ENCODE data around the gene PNPLA1. TPM values are rescaled to one million over a fixed set of nuclear protein-coding genes. Genes with fewer than 3 reads are reported as not detected.

PNPLA1 gene
- total and polyA plus RNA-seq, 10 of the 15 experiments (the other 5 are each of a cell fraction or from before 2014, with no cell fraction given) = 0.04 TPM; not detected in 9

DNA sequence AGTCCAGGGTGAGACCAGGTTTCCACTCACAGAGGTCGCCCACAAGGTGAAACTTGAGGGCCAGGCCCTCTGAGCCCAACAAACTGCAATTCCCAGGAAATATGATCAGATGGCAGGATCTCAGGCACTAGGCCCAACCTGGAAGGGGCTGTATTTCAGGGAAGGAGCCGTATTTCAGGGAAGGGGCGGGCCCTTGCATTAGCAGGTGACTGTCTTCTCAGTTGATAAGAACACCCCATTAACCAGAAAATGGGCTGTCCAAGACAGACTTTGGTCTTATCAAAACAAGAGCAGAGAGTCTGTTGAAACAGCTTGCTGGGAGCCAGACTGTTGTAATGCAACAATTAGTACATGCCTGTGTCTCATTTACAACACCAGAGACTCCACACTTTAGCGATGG is 77.8 kb downstream of the PNPLA1 start:
- Histone ChIP-seq H3K9ac (ENCODE audit: control insufficient read depth, insufficient read depth, low read length) (no peak overlapping the region), H3K27me3 (replicated peaks in 1 of 2; ENCODE audit: control insufficient read depth in 2 of 2, insufficient read depth in 2 of 2, low read length in 1 of 2) (no peaks in the 10 kb centered on the region), H3K27ac (ENCODE audit: control insufficient read depth, insufficient read depth) (no peak overlapping the region), H3K4me2 (ENCODE audit: control insufficient read depth, insufficient read depth) (no peak overlapping the region), H3K9me3 (replicated peaks; ENCODE audit: control insufficient read depth, insufficient read depth, low read length) (no peaks in the 10 kb centered on the region), H3K4me3 (no peak overlapping the region), H3K36me3 (ENCODE audit: control insufficient read depth in 2 of 2, insufficient read depth in 2 of 2, low read length in 1 of 2) (no peaks in the 10 kb centered on the region), H3K4me1 (ENCODE audit: control insufficient read depth, insufficient read depth, low read length) (no peaks in the 10 kb centered on the region), H4K20me1 (ENCODE audit: control insufficient read depth, insufficient read depth) (no peaks in the 10 kb centered on the region), H3K79me2 (ENCODE audit: control insufficient read depth, insufficient read depth, low read length) (no peaks in the 10 kb centered on the region), H2AFZ (ENCODE audit: control insufficient read depth, low read depth, low read length) (no peak overlapping the region)
- in situ Hi-C loops (cut with MboI) = no loop called here
- FAIRE-seq = no peak
- 71% methylated on average over 4 of the region's 4 CpGs for WGBS (ENCODE audit: insufficient coverage, insufficient replicate concordance, low lambda C conversion rate, missing lambda C conversion rate)
- no peak for ATAC-seq
- no peak for TF ChIP-seq TARDBP (IDR thresholded peaks at IDR 0.05; ENCODE audit: borderline replicate concordance)
- TF ChIP-seq HDGF (IDR thresholded peaks at IDR 0.05) = no peak
- TF ChIP-seq NFYA (IDR thresholded peaks at IDR 0.05; ENCODE audit: borderline replicate concordance, low read depth, low read length) = no peak
- no peak for TF ChIP-seq ZZZ3 (IDR thresholded peaks at IDR 0.05; ENCODE audit: control insufficient read depth, insufficient read length, low read depth)
- TF ChIP-seq NR2C2 (IDR thresholded peaks at IDR 0.05; ENCODE audit: borderline replicate concordance, control insufficient read depth, insufficient read length, low read depth) = no peak
- TF ChIP-seq ZNF24 (IDR thresholded peaks at IDR 0.05) = no peak
- no peak for TF ChIP-seq ZNF384 (IDR thresholded peaks at IDR 0.05; ENCODE audit: borderline replicate concordance, low read depth, low read length)
- TF ChIP-seq DPF2 (IDR thresholded peaks at IDR 0.05) = no peak
- no peak for TF ChIP-seq JUND (IDR thresholded peaks at IDR 0.05; ENCODE audit: low read depth, low read length)
- no peak for TF ChIP-seq RFX5 (IDR thresholded peaks at IDR 0.05; ENCODE audit: low read depth, low read length)
- no peak for TF ChIP-seq YBX1 (IDR thresholded peaks at IDR 0.05)
- no peak for TF ChIP-seq ZBED1 (IDR thresholded peaks at IDR 0.05; ENCODE audit: borderline replicate concordance)
- intact Hi-C loops (cut with micrococcal nuclease; ENCODE audit: unreplicated experiment) = no loop called here
- ChIA-PET SMC1A (ENCODE audit: uncharacterized antibody, unreplicated experiment) (interaction anchor here (1.0 to 4.7 kb wide), 3 partner anchors 9 to 14 kb away, joined by 3 to 33 read pairs (median 5); no protein-coding TSS in a partner anchor), POLR2A (interaction anchor here (1.4 to 2.0 kb wide), 3 partner anchors 8 to 13 kb away, joined by 3 to 6 read pairs (median 5); partner anchors contain the start of gene BNIP5), CTCF (interaction anchor here (1.1 to 19.9 kb wide), 3 partner anchors 9 to 45 kb away, joined by 3 to 483 read pairs (median 9); no protein-coding TSS in a partner anchor), RAD21 (ENCODE audit: unreplicated experiment) (interaction anchor here (1.0 to 3.0 kb wide), 4 partner anchors 11 to 43 kb away, joined by 3 to 19 read pairs (median 4); no protein-coding TSS in a partner anchor)
- no peak for DNase-seq (ENCODE audit: low read depth, low spot score)
- no TSS peak for BruUV-seq (replicated peaks)
